ENCODE measurements around the gene MED22.

DNA sequence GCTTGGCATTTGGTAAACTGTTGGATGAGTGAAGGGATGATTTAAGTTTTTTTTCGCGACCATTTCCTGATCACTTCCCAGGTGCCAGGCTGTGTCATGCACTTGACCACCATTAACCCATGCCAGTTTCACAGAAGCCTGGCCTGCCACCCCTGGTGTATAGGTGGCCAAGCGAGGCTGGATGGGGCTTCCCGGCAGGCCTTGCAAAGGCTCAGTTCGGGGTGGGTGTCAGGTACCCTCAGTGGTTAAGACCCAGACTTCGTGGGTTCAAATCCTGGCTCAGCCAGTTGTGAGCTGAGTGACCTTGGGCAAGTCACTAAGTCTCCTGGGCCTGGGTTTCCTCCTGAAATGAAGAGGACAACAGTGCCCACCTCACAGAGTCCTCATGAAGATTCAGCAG lies 2.3 kb downstream of the MED22 start:
- TF ChIP-seq ZFP41 (tag by site-specific recombination; IDR thresholded peaks at IDR 0.05; ENCODE audit: borderline replicate concordance) (no peak), ZNF133 (tag by site-specific recombination; IDR thresholded peaks at IDR 0.05) (no peak)
- TF ChIP-seq, protein P1, sequence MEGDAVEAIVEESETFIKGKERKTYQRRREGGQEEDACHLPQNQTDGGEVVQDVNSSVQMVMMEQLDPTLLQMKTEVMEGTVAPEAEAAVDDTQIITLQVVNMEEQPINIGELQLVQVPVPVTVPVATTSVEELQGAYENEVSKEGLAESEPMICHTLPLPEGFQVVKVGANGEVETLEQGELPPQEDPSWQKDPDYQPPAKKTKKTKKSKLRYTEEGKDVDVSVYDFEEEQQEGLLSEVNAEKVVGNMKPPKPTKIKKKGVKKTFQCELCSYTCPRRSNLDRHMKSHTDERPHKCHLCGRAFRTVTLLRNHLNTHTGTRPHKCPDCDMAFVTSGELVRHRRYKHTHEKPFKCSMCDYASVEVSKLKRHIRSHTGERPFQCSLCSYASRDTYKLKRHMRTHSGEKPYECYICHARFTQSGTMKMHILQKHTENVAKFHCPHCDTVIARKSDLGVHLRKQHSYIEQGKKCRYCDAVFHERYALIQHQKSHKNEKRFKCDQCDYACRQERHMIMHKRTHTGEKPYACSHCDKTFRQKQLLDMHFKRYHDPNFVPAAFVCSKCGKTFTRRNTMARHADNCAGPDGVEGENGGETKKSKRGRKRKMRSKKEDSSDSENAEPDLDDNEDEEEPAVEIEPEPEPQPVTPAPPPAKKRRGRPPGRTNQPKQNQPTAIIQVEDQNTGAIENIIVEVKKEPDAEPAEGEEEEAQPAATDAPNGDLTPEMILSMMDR (tag by site-specific recombination; IDR thresholded peaks at IDR 0.05): no peak

All from HEK293 (cell line).